HG02759 (cell line): ENCODE results near the gene CLEC18A.
"Not testable (repeated sequence)": the region's sequence is repeated elsewhere in the genome, so short reads cannot be mapped to it uniquely, and the experiment has no call there.

Experiments
- ATAC-seq: cut with Tn5 transposase; IDR thresholded peaks from one replicate; pipeline ENCODE4 v1.9.1; 2021; ENCODE audit warnings: mild to moderate bottlenecking, moderate library complexity; ENCODE audit not compliant: unreplicated experiment

The CLEC18A gene

DNA sequence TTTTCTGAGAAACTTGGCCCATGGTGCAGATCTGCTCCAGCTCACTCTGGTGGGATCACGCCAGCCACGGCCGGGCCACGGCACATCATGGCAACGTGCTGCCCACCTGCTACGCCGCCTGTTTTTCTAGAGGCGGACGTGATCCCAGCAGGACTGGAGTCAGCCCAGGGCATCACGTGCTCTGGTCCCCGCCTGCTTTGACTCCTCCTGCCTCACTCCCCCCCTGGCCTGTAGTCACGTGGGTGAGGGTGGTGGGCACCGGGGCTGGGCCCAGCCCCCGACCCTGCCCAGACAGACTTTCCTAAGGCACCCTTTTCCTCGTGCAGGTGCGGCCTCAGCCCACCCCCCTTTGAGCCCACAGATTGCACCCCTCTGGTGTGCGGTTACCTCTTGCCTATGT, 723 bp upstream of the CLEC18A start:
- ATAC-seq = not testable (repeated sequence)

DNA sequence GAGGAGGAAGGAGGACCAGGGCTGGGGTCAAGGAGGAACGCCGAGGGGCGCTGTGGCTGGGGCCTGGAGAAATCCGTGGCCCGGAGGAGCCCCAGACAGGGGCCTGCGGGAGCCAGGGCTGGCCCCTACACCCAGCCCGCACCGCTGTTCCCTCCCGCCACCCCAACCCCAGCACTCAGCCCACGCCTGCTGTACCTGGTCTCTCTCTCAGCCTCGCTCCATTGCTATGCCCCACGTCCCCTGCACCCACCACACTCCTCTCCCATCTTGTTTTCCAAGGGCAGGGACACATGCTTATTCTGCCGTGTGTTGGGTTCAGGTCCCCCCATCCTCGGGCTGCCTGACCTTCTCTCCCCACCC, 518 bp downstream of the CLEC18A start:
- not testable (repeated sequence) for ATAC-seq

DNA sequence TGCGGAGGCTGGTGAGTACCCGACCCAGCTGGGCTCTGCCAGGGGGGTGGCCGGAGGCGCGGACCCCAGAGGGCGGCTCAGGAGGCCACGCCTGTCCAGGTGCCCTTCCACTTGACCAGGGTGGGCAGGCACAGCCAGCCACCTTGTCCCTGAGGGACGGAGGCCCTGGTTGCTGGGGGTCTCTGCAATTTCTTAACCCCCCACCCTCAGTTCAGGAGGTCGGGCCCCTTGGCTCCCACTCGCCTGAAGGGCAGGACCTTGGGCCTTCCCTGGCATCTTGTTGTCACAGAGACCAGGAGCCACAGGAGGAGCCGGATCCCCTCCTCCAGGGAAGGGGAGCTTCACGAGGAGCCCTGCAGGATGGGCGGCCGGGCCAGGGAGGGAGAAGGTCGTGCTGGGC, 982 bp downstream of the CLEC18A start:
- not testable (repeated sequence) for ATAC-seq

DNA sequence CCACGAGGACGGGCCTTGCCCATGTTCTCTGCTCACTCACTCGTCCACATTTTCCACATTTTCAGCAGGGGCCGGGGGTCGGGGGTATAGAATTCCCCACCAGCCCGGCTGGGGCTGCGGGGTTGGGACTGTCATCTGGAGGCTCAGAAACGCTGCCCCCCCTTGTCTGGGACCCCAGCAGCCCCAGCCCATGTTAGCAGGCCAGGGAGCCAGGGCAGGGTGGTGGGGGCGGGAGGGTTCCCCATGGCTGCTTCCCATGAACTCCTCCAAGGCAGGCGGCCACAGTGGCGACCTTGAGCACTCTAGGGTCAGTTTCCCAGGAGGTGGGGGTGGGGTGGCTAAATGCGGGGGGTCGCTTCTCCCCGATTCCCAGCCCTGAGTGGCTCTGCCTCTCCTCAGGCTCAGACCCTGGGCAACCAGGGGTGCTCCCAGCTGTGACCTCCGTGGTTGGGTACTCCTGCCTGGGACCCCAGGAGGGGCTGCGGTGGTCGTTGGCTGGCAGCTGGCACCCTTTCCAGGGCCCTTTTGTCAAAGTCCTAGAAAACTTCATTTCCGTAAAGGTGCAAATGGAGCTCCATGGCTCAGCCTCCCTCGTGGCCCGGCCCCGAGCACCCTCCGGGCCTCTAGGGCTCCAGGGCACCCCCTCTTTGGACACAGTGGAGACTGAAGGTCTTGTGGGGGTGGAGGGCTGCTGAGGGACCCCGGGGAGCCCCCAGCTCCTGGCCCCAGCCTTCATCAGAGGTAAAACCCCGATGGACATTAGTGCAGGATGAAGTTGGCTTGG, 1.6 kb downstream of the CLEC18A start:
- ATAC-seq = not testable (repeated sequence)

DNA sequence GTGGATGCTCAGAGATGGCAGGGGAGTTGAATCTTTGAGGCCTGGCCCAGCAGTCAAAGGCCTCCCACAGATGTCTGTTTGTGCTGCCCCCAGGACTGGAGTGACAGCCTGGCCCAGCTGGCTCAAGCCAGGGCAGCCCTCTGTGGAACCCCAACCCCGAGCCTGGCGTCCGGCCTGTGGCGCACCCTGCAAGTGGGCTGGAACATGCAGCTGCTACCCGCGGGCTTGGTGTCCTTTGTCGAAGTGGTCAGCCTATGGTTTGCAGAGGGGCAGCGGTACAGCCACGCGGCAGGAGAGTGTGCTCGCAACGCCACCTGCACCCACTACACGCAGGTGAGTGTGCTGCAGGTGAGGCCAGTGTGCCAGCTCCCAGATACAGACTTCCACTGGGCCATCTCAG, 3.1 kb downstream of the CLEC18A start:
- not testable (repeated sequence) for ATAC-seq

DNA sequence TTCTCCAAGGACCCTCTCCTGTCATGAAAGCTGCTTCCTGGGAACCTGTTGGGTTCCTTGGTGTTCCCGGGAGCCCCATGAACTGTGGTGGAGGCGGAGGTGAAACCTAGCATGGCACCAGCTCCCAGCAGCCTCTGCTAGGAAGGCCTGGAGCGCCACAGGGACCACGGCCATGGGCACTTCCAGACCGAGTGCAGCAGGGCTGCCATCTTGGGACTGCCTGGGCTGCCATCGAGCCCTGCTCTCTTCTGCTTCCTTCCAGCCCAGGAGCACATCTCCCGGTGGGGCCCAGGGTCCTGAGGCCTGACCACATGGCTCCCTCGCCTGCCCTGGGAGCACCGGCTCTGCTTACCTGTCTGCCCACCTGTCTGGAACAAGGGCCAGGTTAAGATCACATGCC, 12.2 kb downstream of the CLEC18A start:
- ATAC-seq = not testable (repeated sequence)

DNA sequence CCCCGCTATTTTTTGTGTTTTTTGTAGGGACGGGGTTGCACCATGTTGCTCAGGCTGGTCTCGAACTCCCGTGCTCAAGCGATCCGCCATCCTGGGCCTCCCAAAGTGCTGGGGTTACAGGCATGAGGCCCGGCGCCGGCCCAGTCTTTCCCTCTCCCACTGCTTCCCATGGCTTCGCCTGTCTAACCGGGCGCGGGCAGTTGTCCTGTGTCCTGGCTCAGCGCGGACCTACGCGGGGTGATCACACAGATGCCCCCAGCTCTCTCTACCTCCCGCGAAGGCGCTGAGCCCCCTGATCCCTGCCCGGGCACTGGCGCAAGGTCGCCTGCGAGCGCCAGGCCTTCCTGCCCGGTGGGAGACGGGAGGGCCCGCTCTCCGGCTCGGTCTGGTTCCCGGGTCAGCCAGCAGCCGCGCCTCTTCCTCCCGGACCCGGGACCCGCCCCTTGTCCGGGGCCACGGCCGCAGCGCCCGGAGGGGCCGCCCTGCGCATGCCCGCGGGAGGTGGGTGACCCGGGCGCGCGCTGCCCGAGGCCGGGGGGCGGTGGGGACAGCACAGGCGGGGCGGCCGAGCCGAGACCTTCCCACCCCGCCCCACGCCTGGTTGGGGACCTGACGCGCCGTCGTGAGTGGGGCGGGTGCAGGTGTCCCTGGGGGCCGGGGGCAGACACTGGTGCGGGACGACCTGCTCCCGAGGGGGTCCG, 14.0 kb downstream of the CLEC18A start:
- peak; percentile 67 for ATAC-seq

DNA sequence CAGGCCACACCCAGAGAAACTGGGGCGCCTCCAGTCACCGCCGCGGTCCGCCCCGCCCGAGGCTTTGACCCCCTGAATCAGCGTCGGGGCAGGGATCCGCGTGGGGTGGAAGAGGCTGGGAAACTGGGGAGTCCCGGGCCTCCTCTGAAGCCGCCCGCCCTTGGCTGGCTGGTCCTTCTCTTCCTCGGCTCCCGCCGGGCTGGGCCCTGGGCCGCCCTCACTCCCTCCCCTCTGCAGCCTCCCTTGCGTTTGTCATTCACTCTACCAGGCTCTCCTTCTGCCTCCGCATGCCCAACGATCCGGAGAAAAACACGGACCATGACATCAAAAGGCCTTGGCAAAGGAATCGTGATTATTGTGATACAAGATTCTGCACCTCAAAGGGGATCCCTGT, 14.5 kb downstream of the CLEC18A start:
- peak; percentile 26 for ATAC-seq

DNA sequence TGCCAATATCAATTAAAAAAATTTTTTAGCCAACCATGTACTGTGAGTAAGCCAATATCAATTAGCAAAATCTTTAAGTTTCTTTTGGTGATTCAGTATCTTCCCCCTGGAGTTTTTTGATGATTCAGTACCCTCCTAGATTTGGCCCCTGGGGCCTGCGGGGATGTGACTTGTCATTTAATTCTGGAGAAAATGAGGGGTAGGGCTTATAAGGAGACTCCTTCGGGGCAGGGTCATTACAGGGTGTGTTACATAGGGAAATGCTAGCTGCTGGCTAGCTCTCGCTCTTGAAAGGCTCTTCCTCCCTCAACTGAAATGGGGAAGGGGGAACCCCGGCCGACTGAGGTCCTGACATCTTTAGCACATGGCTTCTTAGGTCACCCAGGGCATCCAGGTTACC, 16.6 kb downstream of the CLEC18A start:
- not testable (repeated sequence) for ATAC-seq

DNA sequence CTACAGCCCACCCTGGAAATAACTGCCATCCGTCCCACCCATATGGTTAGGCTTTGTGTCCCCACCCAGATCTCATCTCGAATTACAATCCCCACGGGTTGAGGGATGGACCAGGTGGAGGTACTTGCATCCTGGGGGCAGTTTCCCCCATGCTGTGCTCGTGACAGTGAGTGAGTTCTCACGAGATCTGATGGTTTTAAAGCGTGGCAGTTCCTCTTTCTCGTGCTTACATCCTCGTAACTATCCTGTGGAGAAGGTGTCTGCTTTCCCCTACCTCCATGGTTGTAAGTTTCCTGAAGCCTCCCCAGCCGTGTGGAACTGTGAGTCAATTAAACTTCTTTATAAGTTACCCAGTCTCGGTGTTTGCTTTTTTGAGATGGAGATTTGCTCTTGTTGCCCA, 17.0 kb downstream of the CLEC18A start:
- not testable (repeated sequence) for ATAC-seq

DNA sequence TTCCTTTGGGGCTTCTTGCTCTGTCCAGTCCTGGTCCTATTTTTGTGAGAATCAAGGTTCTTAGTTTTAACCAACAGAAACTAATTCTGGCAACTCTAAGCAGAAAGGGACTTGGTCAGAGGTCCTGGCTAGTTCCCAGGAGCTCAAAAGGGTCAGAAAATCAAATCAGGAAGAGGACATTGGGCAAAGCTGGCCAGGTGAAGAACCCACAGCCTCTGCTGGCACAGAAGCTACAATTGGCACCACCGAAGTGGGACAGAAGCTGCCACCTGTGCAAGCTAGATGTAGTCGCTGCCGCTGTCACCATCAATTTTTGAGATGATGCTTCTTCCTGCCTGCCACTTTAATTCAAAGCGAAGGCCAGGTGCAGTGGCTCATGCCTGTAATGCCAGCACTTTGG, 18.5 kb downstream of the CLEC18A start:
- not testable (repeated sequence) for ATAC-seq

DNA sequence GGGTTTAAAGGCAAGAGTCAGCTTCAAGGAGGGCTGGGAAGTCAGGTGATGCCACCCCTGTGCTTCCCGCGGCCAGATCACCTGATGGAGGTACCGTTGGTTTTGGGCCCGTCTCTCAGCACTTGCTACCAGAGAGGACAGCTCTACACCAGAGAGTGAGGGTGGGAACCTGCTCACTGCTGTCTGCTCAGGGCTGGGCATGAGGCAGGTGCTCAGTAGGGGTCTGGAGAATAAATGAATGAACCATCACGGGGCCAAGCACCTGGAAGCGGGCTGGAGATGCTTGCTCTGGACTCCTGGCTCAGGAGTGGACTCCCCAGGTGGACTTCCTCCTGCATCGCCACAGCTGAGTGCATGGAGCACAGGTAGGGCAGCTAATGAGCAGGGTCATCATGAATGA, 21.0 kb downstream of the CLEC18A start:
- ATAC-seq = not testable (repeated sequence)

DNA sequence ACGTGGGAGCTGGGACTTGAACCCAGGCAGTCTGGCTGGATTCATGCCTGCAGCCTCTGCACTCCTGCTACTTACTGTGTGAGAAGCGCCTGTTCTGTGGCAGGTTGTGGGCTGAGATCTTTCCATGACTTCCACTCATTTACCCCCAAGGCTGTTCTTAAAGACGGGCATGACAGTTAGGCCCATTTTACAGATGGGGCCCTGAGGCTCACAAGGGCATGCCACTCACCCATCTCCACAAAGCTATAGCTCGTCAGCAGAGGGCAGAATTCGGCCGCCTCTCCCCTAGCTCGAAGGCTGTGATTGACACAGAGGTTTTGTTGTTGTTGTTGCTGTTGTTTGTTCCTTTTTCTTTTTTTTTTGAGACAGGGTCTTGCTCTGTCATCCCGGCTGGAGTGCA, 21.8 kb downstream of the CLEC18A start:
- not testable (repeated sequence) for ATAC-seq

DNA sequence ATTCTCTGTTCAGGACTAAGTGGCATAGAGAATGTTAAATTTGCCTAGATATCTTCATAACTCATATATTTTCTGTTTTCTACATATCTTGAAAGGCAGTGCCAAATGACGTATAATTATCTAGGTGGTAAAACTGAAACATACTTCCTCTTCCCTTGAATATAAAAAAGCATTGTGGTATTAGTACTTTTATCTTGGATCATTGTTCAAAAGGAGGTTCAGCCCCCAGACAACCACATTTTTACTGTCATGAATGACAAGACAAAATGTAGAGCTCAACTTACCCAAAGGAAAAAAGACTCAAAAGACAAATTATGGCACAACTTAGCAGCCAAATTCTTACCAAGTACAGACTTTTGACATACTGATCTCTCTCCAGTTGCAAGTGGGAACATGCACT, 34.1 kb downstream of the CLEC18A start:
- ATAC-seq = not testable (repeated sequence)

DNA sequence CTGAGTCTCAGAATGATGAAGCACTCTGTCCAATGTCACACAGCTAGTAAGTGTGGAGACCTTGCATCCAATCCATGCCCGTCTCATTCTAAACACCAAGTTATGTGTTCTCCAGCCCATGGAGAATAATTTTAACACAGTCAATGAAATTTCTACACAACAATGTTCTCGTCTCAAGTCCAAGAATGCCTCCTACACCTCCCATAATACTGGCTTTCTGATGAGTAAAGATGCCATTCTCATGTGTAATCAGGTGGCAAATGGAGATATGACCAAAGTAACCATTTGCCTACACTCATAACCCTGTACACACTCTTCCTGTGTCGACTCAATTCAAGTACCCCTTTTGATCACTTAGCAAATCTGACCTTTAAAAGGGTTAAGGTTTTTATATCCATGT, 46.8 kb downstream of the CLEC18A start:
- not testable (repeated sequence) for ATAC-seq

DNA sequence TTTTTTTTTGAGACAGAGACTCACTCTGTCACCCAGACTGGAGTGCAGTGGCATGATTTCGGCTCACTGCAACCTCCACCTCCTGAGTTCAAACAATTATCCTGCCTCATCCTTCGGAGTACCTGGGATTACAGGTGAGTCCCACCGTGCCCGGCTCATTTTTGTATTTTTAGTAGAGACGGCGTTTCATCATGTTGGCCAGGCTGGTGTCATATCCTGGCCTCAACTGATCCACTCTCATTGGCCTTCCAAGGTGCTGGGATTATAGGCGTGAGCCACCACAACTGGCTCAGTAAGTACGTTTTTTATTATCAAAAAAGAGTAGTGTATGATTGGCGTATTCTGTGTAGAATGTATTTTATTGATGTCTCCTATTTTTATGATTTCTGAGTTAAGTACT, 48.7 kb downstream of the CLEC18A start:
- ATAC-seq = not testable (repeated sequence)

DNA sequence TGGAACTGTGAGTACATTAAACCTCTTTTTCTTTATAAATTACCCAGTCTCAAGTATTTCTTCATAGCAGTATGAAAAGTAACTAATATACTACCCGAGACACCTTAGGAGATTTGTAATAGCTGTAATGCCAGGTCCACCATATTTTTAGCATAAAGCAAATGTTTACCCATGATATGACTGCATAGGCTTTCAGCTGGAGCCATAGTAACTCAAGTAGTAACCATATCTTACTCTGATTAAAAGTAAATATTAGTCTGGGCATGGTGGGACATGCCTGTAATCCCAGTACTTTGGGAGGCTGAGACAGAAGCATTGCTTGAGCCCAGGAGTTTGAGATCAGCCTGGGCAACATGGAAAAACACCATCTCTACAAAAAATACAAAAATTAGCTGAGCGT, 52.4 kb downstream of the CLEC18A start:
- ATAC-seq = not testable (repeated sequence)

DNA sequence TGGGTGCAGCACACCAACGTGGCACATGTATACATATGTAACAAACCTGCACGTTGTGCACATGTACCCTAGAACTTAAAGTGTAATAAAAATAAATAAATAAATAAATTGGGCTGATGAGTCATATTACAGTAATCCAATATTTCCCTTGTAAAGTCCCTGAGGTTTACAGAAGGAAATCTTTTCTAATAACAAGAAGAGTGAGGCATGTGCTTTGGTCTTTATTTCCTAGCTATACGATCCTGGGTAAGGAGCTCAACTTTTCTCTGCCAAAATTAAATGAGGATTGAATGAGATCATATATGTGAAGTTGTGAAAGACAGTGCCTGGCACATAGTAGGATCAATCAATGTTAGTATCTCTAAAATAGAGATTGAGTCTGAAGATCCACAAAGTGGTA, 57.5 kb downstream of the CLEC18A start:
- ATAC-seq = not testable (repeated sequence)

DNA sequence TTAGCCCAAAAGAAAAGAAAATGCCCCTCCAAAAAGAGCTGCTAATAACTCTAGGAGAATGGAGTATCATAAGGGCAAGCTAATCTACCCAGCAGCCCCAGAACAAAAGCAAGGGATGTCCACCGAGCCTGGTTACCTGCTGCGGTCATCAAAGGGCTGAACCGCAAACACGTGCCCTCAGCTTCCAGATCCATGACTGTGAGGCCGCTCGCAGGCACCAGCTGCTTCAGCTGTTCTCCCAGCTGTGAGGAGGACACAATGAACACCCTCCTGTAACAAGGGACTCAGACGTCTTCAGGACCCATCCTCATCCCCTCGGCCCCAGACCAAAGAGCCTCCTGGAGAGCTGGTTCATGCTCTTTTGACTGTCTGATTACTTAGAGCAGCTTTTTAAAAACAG, 59.5 kb downstream of the CLEC18A start:
- not testable (repeated sequence) for ATAC-seq

DNA sequence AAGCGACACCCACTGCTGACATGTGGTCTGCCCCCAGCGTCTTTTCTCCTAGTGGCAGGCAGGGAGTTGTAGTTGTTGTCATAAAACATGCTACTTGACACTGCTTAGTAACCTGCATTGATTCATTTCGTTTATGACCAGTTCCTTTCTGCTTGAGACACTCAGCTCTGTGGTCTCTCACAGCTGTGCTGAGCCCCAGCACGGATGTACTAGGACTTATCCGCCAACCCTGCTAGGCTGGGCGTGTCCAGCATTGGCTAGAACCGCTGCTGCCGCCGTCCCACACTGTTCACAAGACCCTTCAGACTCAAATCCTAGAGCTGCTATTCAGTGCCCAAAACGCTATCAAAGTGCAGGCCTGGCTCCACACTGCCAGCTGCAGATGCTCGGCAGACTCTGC, 60.0 kb downstream of the CLEC18A start:
- ATAC-seq = not testable (repeated sequence)

DNA sequence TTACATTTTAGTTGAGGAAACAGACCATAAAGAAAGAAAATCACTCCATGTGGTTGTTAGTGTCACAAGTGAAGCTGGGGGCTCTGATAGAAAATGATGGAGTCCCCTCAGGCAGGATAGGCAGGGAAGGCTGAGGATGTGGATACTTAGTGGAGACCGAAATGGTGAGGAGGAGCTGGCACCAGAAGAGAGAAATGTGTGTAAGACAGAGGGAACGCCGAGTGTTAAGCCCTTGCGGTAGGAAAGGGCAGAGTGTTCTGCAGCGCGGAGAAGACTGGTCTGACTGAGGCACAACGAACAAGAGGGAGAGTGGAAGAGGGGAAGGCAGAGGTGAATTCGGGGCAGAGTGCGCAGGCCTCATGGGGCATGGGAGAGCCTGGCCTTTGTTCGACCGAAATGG, 61.2 kb downstream of the CLEC18A start:
- not testable (repeated sequence) for ATAC-seq

DNA sequence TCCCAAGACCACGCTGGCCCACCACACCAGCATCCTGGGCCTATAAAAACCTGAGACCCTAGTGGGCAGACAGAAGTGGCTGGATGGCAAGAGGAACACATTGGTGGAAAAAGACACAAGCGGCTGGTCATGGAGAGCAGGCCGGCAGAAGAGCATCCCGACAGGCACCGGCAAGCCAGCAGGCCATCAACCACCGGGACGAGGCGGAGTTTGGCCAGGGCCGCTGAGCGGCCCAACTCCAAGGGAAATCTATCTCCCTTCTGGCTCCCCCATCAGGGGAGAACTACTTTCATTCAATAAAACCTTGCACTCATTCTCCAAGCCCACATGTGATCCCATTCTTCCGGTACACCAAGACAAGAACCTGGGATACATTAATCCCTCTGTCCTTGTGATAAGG, 61.8 kb downstream of the CLEC18A start:
- not testable (repeated sequence) for ATAC-seq
